ENCODE results near the gene DLEC1. TPM values are rescaled to one million over a fixed set of nuclear protein-coding genes. Genes with fewer than 3 reads are reported as not detected.
"Not testable (repeated sequence)": the region's sequence is repeated elsewhere in the genome, so short reads cannot be mapped to it uniquely, and the experiment has no call there.

Gene DLEC1
- total RNA-seq, 1 experiment from 2014 or later, result 0.02 TPM

- not testable (repeated sequence) for DNase-seq (ENCODE audit: low read depth)
These were observed 44.2 kb downstream of the DLEC1 start for GRCh38 chr3:38083254-38083653.

- DNase-seq (ENCODE audit: low read depth), result no peak
These were observed 44.9 kb downstream of the DLEC1 start for GRCh38 chr3:38083871-38084333.

- peak; percentile 49 for DNase-seq (ENCODE audit: low read depth)
These were observed 45.6 kb downstream of the DLEC1 start for GRCh38 chr3:38084334-38085310.

GRCh38 chr3:38085311-38085942, 46.4 kb downstream of the DLEC1 start:
- DNase-seq (ENCODE audit: low read depth), result no peak

- no peak for DNase-seq (ENCODE audit: low read depth)
These were observed 46.9 kb downstream of the DLEC1 start for GRCh38 chr3:38085943-38086324.

DNA sequence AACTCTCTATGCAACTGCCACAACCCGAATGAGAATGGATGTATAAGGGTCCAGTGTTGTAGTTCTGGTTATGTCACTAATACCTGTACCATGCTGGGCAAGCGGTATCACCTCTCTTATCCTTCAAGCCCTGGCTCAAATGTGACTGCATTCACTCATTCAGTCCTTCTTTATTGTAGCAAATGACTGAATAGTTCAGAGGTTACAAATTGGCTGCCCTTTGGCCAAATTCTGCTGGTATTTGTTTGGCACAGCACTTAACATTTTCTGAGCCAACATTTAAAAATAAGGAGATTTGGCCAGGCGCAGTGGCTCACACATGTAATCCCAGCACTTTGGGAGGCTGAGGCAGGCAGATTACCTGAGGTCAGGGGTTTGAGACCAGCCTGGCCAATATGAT, 47.5 kb downstream of the DLEC1 start:
- DNase-seq (ENCODE audit: low read depth), result no peak

DNA sequence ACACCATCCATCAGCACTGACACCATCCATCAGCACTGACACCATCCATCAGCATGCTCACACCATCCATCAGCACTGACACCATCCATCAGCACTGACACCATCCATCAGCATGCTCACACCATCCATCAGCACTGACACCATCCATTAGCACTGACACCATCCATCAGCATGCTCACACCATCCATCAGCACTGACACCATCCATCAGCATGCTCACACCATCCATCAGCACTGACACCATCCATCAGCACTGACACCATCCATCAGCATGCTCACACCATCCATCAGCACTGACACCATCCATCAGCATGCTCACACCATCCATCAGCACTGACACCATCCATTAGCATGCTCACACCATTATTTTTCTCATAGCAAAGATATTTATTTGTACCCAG, 48.3 kb downstream of the DLEC1 start:
- not testable (repeated sequence) for DNase-seq (ENCODE audit: low read depth)

- DNase-seq (ENCODE audit: low read depth), result no peak
These were observed 49.4 kb downstream of the DLEC1 start for GRCh38 chr3:38088126-38089078.

- DNase-seq (ENCODE audit: low read depth), result no peak
These were observed 50.2 kb downstream of the DLEC1 start for GRCh38 chr3:38089163-38089562.

- DNase-seq (ENCODE audit: low read depth), result no peak
These were observed 51.4 kb downstream of the DLEC1 start for GRCh38 chr3:38090453-38090852.

DNA sequence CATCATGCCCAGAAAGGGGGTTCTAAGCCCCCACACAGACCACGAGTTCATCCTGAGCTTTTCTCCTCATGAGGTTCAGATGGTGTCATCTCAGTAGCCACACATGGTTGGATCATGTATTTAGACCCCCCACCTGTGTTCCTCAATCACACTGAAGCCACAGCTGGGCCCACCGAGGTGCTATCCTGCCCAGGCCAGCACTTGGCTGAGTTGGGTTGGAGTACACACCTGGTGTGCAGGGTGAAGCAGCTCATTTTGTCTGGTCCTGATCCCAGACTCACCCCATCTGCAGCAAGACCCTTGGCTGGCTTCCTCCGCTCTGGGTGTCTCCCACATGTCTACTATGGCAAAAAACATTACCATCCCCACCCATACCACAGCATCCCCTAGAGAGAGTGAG, 56.0 kb downstream of the DLEC1 start:
- DNase-seq (ENCODE audit: low read depth), result no peak

- DNase-seq (ENCODE audit: low read depth), result no peak
These were observed 56.9 kb downstream of the DLEC1 start for GRCh38 chr3:38095669-38096483.

DNA sequence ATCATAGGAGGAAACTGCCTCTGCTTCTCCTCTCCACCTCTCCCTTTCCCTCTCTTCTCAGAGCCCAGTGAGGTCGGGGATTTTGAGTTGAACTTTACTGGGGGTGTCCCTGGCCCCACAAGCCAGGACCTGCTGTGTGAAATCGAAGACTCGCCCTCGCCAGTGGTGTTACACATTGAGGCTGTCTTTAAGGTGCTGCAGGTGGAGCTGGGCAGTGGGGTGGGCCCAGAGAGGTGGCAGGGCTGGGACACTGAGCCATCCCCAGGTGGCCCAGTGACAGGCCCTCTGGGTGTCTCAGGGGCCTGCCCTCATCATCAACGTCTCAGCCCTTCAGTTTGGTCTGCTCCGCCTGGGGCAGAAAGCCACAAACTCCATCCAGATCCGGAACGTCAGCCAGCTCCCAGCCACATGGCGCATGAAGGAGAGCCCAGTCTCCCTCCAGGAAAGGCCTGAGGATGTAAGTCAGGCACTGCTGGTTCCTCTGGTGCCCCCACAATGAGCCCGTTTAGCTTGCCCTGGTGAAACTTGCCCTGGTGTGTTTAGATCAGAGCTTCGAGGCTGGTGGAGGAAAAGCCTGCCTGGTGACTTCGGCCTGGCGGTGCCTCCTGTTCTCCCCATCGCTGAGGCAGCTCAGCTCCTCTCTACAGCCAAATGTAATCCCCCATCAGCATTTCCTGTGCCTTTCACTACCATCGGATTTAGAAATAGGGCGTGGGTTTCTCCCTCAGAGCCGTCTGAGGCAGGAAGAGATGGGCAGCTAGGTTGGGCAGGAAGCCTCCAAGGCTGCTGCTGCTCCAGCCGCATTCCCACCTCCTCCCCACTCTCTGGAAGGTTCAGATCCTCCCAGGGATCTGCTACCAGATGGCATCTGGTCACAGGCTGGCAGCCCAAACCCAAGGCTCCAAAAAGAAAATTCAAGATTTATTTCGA, 58.7 kb downstream of the DLEC1 start:
- DNase-seq (ENCODE audit: low read depth), result no peak

DNA sequence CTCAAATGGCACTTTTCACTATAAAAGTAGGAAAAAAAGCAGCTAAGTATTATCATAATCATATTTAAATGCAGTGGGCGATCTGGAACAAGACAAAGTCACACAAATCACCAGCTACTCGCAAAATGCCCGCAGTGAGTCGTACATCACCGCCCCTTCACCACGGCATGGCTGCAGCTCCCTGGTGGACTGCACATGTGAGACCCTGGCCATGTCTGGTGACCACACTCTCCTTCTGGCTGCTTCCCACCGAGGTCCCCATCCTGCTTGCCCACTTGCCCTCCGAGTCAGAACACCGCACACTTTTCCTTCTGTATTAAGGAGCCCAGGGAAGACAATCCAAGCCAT, 59.3 kb downstream of the DLEC1 start:
- DNase-seq (ENCODE audit: low read depth), result no peak

- DNase-seq (ENCODE audit: low read depth), result no peak
These were observed 60.5 kb downstream of the DLEC1 start for GRCh38 chr3:38099518-38099917.

DNA sequence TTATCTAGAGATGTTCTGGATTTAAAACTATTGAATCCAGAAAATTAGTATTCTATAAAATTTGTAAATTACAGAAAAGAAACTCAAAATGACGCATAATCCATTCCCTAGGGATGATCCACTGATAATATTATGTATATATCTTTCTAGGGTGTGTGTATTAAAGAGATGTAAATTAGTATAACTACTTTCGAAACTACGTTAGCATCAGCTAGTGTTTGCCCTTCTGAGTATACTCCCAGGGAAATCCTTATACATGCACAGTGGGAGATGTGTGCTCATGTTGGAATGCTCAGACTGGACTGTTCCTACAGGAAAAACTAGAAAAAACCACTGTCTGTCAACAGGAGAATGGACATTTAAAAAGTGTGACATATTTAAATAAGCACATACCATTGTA, 61.5 kb downstream of the DLEC1 start:
- DNase-seq (ENCODE audit: low read depth), result no peak

GRCh38 chr3:38101811-38102443, 62.9 kb downstream of the DLEC1 start:
- DNase-seq (ENCODE audit: low read depth), result no peak

DNA sequence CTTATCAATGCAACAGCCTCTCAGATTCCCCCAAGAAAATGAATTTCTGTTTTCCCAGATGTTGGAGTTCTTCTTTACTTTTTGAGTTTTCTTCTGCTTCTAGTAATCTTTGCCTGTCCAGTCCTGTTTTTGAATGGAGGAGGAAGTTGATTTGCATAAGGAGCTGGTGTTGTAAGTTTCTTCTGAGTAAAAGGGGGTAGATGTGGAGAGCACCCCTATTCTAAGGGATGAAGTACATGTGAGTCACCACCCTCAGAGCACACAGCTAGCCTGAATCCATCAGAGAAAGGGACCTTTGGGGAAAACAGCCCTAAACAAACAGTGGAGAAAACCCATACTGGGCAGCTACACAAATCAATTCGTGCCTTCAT, 63.4 kb downstream of the DLEC1 start:
- DNase-seq (ENCODE audit: low read depth), result no peak

GRCh38 chr3:38105525-38105924, 66.5 kb downstream of the DLEC1 start:
- no peak for DNase-seq (ENCODE audit: low read depth)
